Skeletal muscle tissue (tissue), 4 donors: ENCODE data around the gene FRMD4B. TPM values are rescaled to one million over a fixed set of nuclear protein-coding genes. Genes with fewer than 3 reads are reported as not detected.

Experiments used
- H3K27ac ChIP-seq: one replicate; pipeline ENCODE4 v1.7.0; 2013; ENCODE audit warnings: mild to moderate bottlenecking, low read depth, low read length, inconsistent platforms
- H3K27me3 ChIP-seq, 3 donors: one replicate each; pipeline ENCODE4 v1.7.0; 2013; ENCODE audit warnings: low read length in 3 of 3; ENCODE audit not compliant: control insufficient read depth in 3 of 3, insufficient read depth in 3 of 3
- H3K36me3 ChIP-seq, 3 donors: one replicate each; pipeline ENCODE4 v1.7.0; 2013; ENCODE audit warnings: low read length in 3 of 3; ENCODE audit not compliant: control insufficient read depth in 3 of 3, insufficient read depth in 3 of 3
- H3K4me1 ChIP-seq, 3 donors: one replicate each; pipeline ENCODE4 v1.7.0; 2013; ENCODE audit warnings: low read length in 3 of 3, mild to moderate bottlenecking in 3 of 3; ENCODE audit not compliant: control insufficient read depth in 3 of 3, insufficient read depth in 3 of 3
- H3K4me3 ChIP-seq, 3 donors: one replicate each; pipeline ENCODE4 v1.7.0; 2013; ENCODE audit warnings: low read length in 3 of 3
- H3K9ac ChIP-seq, 3 donors: one replicate each; pipeline ENCODE4 v1.7.0; 2013; ENCODE audit warnings: low read length in 3 of 3, mild to moderate bottlenecking in 3 of 3, moderate library complexity in 2 of 3, low read depth in 1 of 3
- H3K9me3 ChIP-seq, 3 donors: one replicate each; pipeline ENCODE4 v1.7.0; 2013; ENCODE audit warnings: low read length in 3 of 3; ENCODE audit not compliant: control insufficient read depth in 3 of 3
- total RNA-seq: library from RNA; depleted of rRNA; stranded (reverse); fragments of >200 nt; gene quantifications from one replicate; pipeline ENCODE4 v1.2.3, GENCODE V29; 2014
- donor health status: Osteomylitis.

Gene FRMD4B
- total RNA-seq = 21.4 TPM

GRCh38 chr3:69385723-69386555 is at the start of gene FRMD4B:
TSS of gene FRMD4B (minus strand) at chr3:69386088. CDS start at chr3:69385989, 99 bp downstream.
- Histone ChIP-seq H3K27ac (peak within 1 kb of the TSS; percentile 65), H3K4me1 (peaks cover 5 to 13% (median 10%) of the 10 kb centered on the region in 3 donors), H3K9ac (peak within 1 kb of the TSS; percentile 57 to 75 (median 67))

GRCh38 chr3:69433969-69434325 is 48.1 kb upstream of the FRMD4B start:
- no peak overlapping the region for H3K9ac ChIP-seq
- no peaks in the 10 kb centered on the region for H3K4me1 ChIP-seq
- H3K27me3 ChIP-seq = no peaks in the 10 kb centered on the region
- H3K36me3 ChIP-seq = no peaks in the 10 kb centered on the region
- H3K27ac ChIP-seq = no peak overlapping the region
- no peak overlapping the region for H3K4me3 ChIP-seq
- H3K9me3 ChIP-seq = no peaks in the 10 kb centered on the region

More at GRCh38 chr3:69385723-69386555, at the start of gene FRMD4B:
- H3K9me3 ChIP-seq = no peaks in the 10 kb centered on the region
- peak within 1 kb of the TSS; percentile 61 to 83 (median 76) for H3K4me3 ChIP-seq
- H3K27me3 ChIP-seq = peaks cover 0 to 17% (median 9%) of the 10 kb centered on the region in 3 donors
- H3K36me3 ChIP-seq = no peaks in the 10 kb centered on the region

GRCh38 chr3:69433121-69433968 is 47.5 kb upstream of the FRMD4B start:
- Histone ChIP-seq H3K36me3 (no peaks in the 10 kb centered on the region), H3K27ac (no peak overlapping the region), H3K4me1 (no peaks in the 10 kb centered on the region), H3K4me3 (no peak overlapping the region), H3K9me3 (no peaks in the 10 kb centered on the region), H3K27me3 (no peaks in the 10 kb centered on the region), H3K9ac (no peak overlapping the region)

- no peak overlapping the region for H3K4me3 ChIP-seq
- no peaks in the 10 kb centered on the region for H3K9me3 ChIP-seq
- no peak overlapping the region for H3K27ac ChIP-seq
- no peaks in the 10 kb centered on the region for H3K4me1 ChIP-seq
- H3K27me3 ChIP-seq = no peaks in the 10 kb centered on the region
- H3K9ac ChIP-seq = no peak overlapping the region
- H3K36me3 ChIP-seq = no peaks in the 10 kb centered on the region
Observed at GRCh38 chr3:69428657-69429255, 42.9 kb upstream of the FRMD4B start.

- Histone ChIP-seq H3K9me3 (no peaks in the 10 kb centered on the region), H3K4me1 (no peaks in the 10 kb centered on the region), H3K36me3 (no peaks in the 10 kb centered on the region), H3K4me3 (no peak overlapping the region), H3K27ac (no peak overlapping the region), H3K27me3 (no peaks in the 10 kb centered on the region), H3K9ac (no peak overlapping the region)
Observed at GRCh38 chr3:69426967-69427304, 41.0 kb upstream of the FRMD4B start.

GRCh38 chr3:69426291-69426966 is 40.5 kb upstream of the FRMD4B start:
- Histone ChIP-seq H3K27me3 (no peaks in the 10 kb centered on the region), H3K4me3 (no peak overlapping the region), H3K9ac (no peak overlapping the region), H3K9me3 (no peaks in the 10 kb centered on the region), H3K27ac (no peak overlapping the region), H3K4me1 (no peaks in the 10 kb centered on the region), H3K36me3 (no peaks in the 10 kb centered on the region)

GRCh38 chr3:69425249-69425648 is 39.4 kb upstream of the FRMD4B start:
- H3K4me3 ChIP-seq = no peak overlapping the region
- no peaks in the 10 kb centered on the region for H3K27me3 ChIP-seq
- H3K27ac ChIP-seq = no peak overlapping the region
- H3K4me1 ChIP-seq = peaks cover 0 to 3% (median 0%) of the 10 kb centered on the region in 3 donors
- no peaks in the 10 kb centered on the region for H3K36me3 ChIP-seq
- H3K9ac ChIP-seq = no peak overlapping the region
- no peaks in the 10 kb centered on the region for H3K9me3 ChIP-seq

- Histone ChIP-seq H3K4me1 (peaks cover 0 to 3% (median 0%) of the 10 kb centered on the region in 3 donors), H3K27ac (no peak overlapping the region), H3K9me3 (no peaks in the 10 kb centered on the region), H3K27me3 (no peaks in the 10 kb centered on the region), H3K9ac (no peak overlapping the region), H3K4me3 (no peak overlapping the region), H3K36me3 (no peaks in the 10 kb centered on the region)
Observed at GRCh38 chr3:69423463-69424155, 37.7 kb upstream of the FRMD4B start.

- Histone ChIP-seq H3K4me3 (no peak overlapping the region), H3K9ac (no peak overlapping the region)
Observed at GRCh38 chr3:69422751-69423150, 36.9 kb upstream of the FRMD4B start.

More at GRCh38 chr3:69422751-69423150, 36.9 kb upstream of the FRMD4B start:
- Histone ChIP-seq H3K9me3 (no peaks in the 10 kb centered on the region), H3K27ac (no peak overlapping the region), H3K4me1 (peaks cover 0 to 3% (median 0%) of the 10 kb centered on the region in 3 donors), H3K27me3 (no peaks in the 10 kb centered on the region), H3K36me3 (no peaks in the 10 kb centered on the region)
